HCT116 (cell line): ENCODE data around the gene SSC4D. TPM values are rescaled to one million over a fixed set of nuclear protein-coding genes. Genes with fewer than 3 reads are reported as not detected.

Source experiments
- ATAC-seq: fragments of 200-7000 bp; cut with Tn5 transposase; 2 replicates; pipeline ENCODE4 v1.9.1; 2020; ENCODE audit warnings: mild to moderate bottlenecking, moderate library complexity
- BruUV-seq: library from RNA; stranded (reverse); fragments of 400-500 nt; replicated peaks from 2 replicates; lab custom pipeline; 2021; lab: Mats Ljungman, UMichigan
- CTCF ChIA-PET: fragments of 300-600 bp; sonication (Branson Sonifier 250); formaldehyde crosslinking; loops from one replicate; lab custom pipeline; 2021; ENCODE audit warnings: antibody characterized with exemption; lab: Charles Lee
- POLR2A ChIA-PET: fragments of 300-600, 350-600 bp; sonication (Branson Sonifier 250); formaldehyde crosslinking; loops from one replicate; lab custom pipeline; 2021; ENCODE audit warnings: antibody characterized with exemption; lab: Charles Lee
- RAD21 ChIA-PET, 2 experiments: fragments of 300-600 bp; sonication (Branson Sonifier 250); formaldehyde crosslinking; loops; one replicate each; lab custom pipeline; 2023; ENCODE audit warnings: low total read pairs in 2 of 2; ENCODE audit not compliant: uncharacterized antibody in 2 of 2, unreplicated experiment in 2 of 2, low non-redundant PET in 1 of 2; lab: Charles Lee
- DNase-seq: peaks from one replicate; pipeline ENCODE4 v3.0.0-alpha.2; 2010; ENCODE audit warnings: low read depth, low spot score
- H2AFZ ChIP-seq: fragments of 200-600 bp; shearing (Covaris generic), sonication (generic); 2 replicates; pipeline ENCODE4 v1.6.1; 2017; ENCODE audit warnings: low read depth, mixed run types, mixed read lengths, antibody characterized with exemption, low read length; ENCODE audit not compliant: poor library complexity, severe bottlenecking
- H3K27ac ChIP-seq: 2 replicates; pipeline ENCODE4 v1.5.1; 2012; ENCODE audit warnings: low read depth, low read length
- H3K27me3 ChIP-seq: fragments of 200-600 bp; sonication (generic); 2 replicates; pipeline ENCODE4 v1.6.1; 2016; ENCODE audit warnings: mixed run types, low read length, mixed read lengths; ENCODE audit not compliant: insufficient read depth
- H3K36me3 ChIP-seq, 2 experiments: fragments of 200-500 bp in 1 of 2; fragments of 200-600 bp in 1 of 2; sonication (Bioruptor generic) in 1 of 2; sonication (generic) in 1 of 2; 2 replicates each; pipeline versions ENCODE4 v1.5.1 to v1.6.1; 2014 to 2016; ENCODE audit warnings: low read length in 2 of 2, inconsistent platforms in 1 of 2, mixed read lengths in 1 of 2, mixed run types in 1 of 2; ENCODE audit not compliant: insufficient read depth in 2 of 2, control insufficient read depth in 1 of 2
- H3K4me1 ChIP-seq, 2 experiments: fragments of 200-600 bp in 1 of 2; sonication (generic) in 1 of 2; 2 replicates each; pipeline versions ENCODE4 v1.5.1 to v1.6.1; 2012 to 2017; ENCODE audit warnings: low read length in 2 of 2, inconsistent platforms in 1 of 2, mild to moderate bottlenecking in 1 of 2, mixed read lengths in 1 of 2, mixed run types in 1 of 2, moderate library complexity in 1 of 2; ENCODE audit not compliant: insufficient read depth in 2 of 2, control insufficient read depth in 1 of 2
- H3K4me2 ChIP-seq: fragments of 200-600 bp; sonication (generic); 2 replicates; pipeline ENCODE4 v1.6.1; 2017; ENCODE audit warnings: mixed run types, low read length, mixed read lengths
- H3K4me3 ChIP-seq, 2 experiments: fragments of 200-600 bp in 1 of 2; sonication (generic) in 1 of 2; replicated peaks in 1 of 2; 2 replicates each; pipeline ENCODE4 v1.5.1; 2011 to 2016; ENCODE audit warnings: low read length in 2 of 2, control low read depth in 1 of 2, low read depth in 1 of 2, mild to moderate bottlenecking in 1 of 2, mixed read lengths in 1 of 2, mixed run types in 1 of 2
- H3K79me2 ChIP-seq: fragments of 200-600 bp; sonication (generic); 2 replicates; pipeline ENCODE4 v1.6.1; 2017; ENCODE audit warnings: mild to moderate bottlenecking, mixed run types, low read length, moderate library complexity, mixed read lengths; ENCODE audit not compliant: insufficient read depth
- H3K9ac ChIP-seq: fragments of 200-600 bp; sonication (generic); 2 replicates; pipeline ENCODE4 v1.6.1; 2016; ENCODE audit warnings: low read length, mixed read lengths
- H3K9me2 ChIP-seq: fragments of 200-600 bp; sonication (generic), shearing (Covaris generic); 2 replicates; pipeline ENCODE4 v1.6.1; 2017; ENCODE audit warnings: mixed run types, mild to moderate bottlenecking, moderate library complexity; ENCODE audit not compliant: insufficient read depth
- H3K9me3 ChIP-seq, 2 experiments: fragments of 200-500 bp in 1 of 2; fragments of 200-600 bp in 1 of 2; sonication (Bioruptor generic) in 1 of 2; sonication (generic) in 1 of 2; 2 replicates each; pipeline ENCODE4 v1.6.1; 2014 to 2017; ENCODE audit warnings: low read length in 2 of 2, mixed read lengths in 2 of 2, inconsistent platforms in 1 of 2, low read depth in 1 of 2, mild to moderate bottlenecking in 1 of 2, mixed run types in 1 of 2, moderate library complexity in 1 of 2; ENCODE audit not compliant: control insufficient read depth in 1 of 2, insufficient read depth in 1 of 2
- H4K20me1 ChIP-seq: fragments of 200-600 bp; sonication (generic), shearing (Covaris generic); 2 replicates; pipeline ENCODE4 v1.6.1; 2017; ENCODE audit warnings: mixed run types, mild to moderate bottlenecking, moderate library complexity; ENCODE audit not compliant: insufficient read depth
- CTCF ChIP-seq, 3 experiments: fragments of 200-600 bp in 1 of 3; sonication (generic) in 1 of 3; IDR thresholded peaks in 2 of 3; conservative IDR thresholded peaks in 1 of 3; 2 replicates each; pipeline ENCODE4 v1.5.1; 2012 to 2017; ENCODE audit warnings: low read depth in 2 of 3, low read length in 2 of 3, antibody characterized with exemption in 1 of 3, borderline replicate concordance in 1 of 3, control low read depth in 1 of 3, mild to moderate bottlenecking in 1 of 3, mixed read lengths in 1 of 3, mixed run types in 1 of 3, moderate library complexity in 1 of 3; ENCODE audit not compliant: insufficient read depth in 1 of 3
- EZH2phosphoT487 ChIP-seq: fragments of 200-600 bp; IDR thresholded peaks from 2 replicates; pipeline ENCODE4 v1.6.1; 2018; ENCODE audit warnings: antibody characterized with exemption, borderline replicate concordance
- POLR2A ChIP-seq: IDR thresholded peaks from 2 replicates; pipeline ENCODE4 v1.7.0; 2011; ENCODE audit warnings: borderline replicate concordance; ENCODE audit not compliant: insufficient read depth, insufficient read length; ENCODE audit errors: extremely low read depth
- POLR2AphosphoS5 ChIP-seq: IDR thresholded peaks from 2 replicates; pipeline ENCODE4 v1.6.1; 2011; ENCODE audit warnings: mild to moderate bottlenecking, low read depth, low read length, moderate library complexity
- YY1 ChIP-seq: IDR thresholded peaks from 2 replicates; pipeline ENCODE4 v1.6.1; 2011; ENCODE audit warnings: low read length, low read depth, moderate library complexity, mild to moderate bottlenecking; ENCODE audit not compliant: insufficient replicate concordance; ENCODE audit errors: extremely low read depth
- ZFX ChIP-seq: fragments of 450-650 bp; IDR thresholded peaks from 2 replicates; pipeline ENCODE4 v1.6.1; 2017
- intact Hi-C: fragments of 100-400 bp; cut with micrococcal nuclease; formaldehyde crosslinking; loops from 2 replicates; pipeline ENCODE4 v1.10.0; 2022
- total RNA-seq: library from RNA; stranded (reverse); gene quantifications from one replicate; pipeline ENCODE4 v1.2.1, GENCODE V29; 2021; ENCODE audit not compliant: unreplicated experiment

Gene SSC4D
- total RNA-seq, 1 experiment from 2014 or later: 1.1 TPM

DNA sequence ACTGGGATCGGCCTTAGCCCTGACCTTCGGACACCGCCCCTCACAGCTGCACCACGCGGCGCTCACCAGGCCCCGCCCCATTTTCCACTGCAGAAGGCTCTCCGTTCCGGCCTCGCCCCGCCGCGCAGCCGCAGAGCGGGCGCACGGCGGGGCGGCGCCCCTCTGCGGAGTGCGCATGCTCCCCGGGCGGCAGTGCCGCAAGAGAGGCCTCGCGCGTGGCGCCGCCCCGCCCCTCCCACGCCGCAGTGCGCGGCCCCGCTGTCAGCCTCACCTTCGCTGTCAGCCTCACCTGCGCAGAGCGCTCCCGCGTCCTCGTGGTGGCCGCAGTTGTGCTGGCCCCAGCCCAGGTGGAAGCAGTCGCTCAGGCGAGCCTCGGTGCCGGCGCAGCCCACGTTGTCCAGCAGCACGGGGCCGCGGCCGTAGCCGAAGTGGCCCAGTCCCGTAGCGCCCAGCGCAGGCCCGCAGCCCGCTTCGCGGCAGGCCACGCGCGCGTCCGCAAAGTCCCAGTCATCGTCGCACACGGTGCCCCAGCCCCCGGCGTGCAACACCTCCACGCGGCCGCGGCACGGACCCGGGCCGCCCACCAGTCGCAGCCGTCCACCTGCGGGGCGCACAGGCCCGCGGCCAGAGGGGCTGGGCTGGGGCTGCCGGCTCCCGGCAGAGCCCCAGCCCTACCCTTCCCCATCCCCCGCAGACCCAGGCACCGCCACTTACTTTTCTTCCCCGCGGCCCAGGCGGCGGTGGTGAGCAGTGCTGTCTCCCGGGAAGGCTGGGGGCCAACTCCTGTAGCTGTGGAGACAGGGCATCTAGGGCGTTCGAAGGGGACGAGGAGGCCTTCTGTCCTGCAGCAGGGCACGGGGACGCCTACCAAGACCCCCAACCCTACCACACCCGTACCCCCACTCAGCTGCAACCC, 16.1 kb downstream of the SSC4D start:
- Histone ChIP-seq H3K9me3 (no peaks in the 10 kb centered on the region), H3K27me3 (no peaks in the 10 kb centered on the region), H3K36me3 (no peaks in the 10 kb centered on the region), H3K4me3 (peak overlapping the region; percentile 39 to 58), H3K4me2 (peak overlapping the region; percentile 92)
- ChIA-PET RAD21 (no interaction called here), POLR2A (no interaction called here)
- peak; percentile 71 for DNase-seq
- BruUV-seq: no TSS peak
- TF ChIP-seq EZH2phosphoT487: no peak
- TF ChIP-seq ZFX: peak; percentile 88; the same call in 1 of the 2 replicates
- peak; percentile 77 for TF ChIP-seq POLR2A
- TF ChIP-seq CTCF (IDR thresholded peaks at IDR 0.05 in 2 of 3, conservative IDR thresholded peaks at IDR 0.05 in 1 of 3; ENCODE audit: borderline replicate concordance in 1 of 3, insufficient read depth in 1 of 3, low read depth in 2 of 3, low read length in 2 of 3): no peak
- TF ChIP-seq POLR2AphosphoS5: peak; percentile 73
- peak; percentile 30 for TF ChIP-seq YY1
- TF ChIP-seq, all 23 proteins: peak for 4
- Histone ChIP-seq H3K9ac (peak overlapping the region; percentile 80), H3K27ac (peak overlapping the region; percentile 76), H4K20me1 (no peaks in the 10 kb centered on the region), H3K9me2 (no peaks in the 10 kb centered on the region), H3K4me1 (peaks cover 31 to 68% of the 10 kb centered on the region in 2 experiments), H3K79me2 (no peaks in the 10 kb centered on the region; the same call in 1 of the 2 replicates), H2AFZ (peak overlapping the region; percentile 24)
- CTCF ChIA-PET: no interaction called here
- intact Hi-C loops: no loop called here
- ATAC-seq: peak; percentile 84
